HL-60/S4 (cell line): Measurements from ENCODE around the gene FAT3.

Experiments
- in situ Hi-C: fragments of 300-500 bp; cut with MboI; formaldehyde crosslinking; loops from 2 replicates; pipeline ENCODE4 v1.14.3; 2022; ENCODE audit warnings: low sequenced_read_pairs

FAT3 gene

DNA sequence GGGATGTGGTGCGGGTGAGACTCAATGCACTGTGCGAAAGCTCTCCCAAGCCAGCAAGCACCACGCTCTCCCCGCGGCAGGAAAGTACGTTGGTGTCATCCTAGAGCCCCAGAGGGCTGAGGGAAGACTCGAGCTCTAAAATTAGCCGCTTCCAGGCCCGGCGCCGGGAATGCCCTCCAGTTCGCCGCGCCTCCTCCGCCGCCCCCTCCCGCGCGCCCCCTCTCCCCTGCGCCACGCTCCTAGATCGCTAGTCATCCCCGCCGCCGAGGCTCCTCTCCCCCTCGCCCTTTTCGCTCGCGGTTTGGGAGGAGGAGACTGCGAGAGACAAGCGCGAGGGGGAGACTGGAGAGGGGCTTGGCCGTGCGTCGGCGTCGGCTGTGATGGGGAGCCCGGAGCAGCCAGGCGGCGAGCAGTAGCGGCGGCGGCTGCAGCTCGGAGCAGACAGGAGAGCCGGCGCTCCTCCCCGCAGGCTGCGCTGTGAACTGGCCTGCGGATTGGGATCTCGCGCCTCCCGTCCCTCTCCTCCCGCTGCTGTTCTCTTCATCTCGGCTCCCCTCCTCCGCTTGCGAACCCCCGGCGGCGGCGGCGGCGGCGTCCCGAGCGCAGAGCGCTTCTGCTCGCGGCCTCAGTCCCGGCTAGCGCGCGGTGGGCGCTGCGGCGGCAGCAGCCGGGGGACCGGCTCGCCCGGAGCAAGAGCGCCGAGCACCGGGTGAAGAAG is at the start of gene FAT3:
Gene FAT3 (plus strand): TSS at position 412 of the 718 bp plus-strand sequence. CDS start 127,295 bp downstream, outside the sequence.
- in situ Hi-C loops: no loop called here

GRCh38 chr11:92179017-92179670 is 45.5 kb upstream of the FAT3 start:
- in situ Hi-C loops: no loop called here

- in situ Hi-C loops: no loop called here
Measured at GRCh38 chr11:92180226-92180625, 44.4 kb upstream of the FAT3 start.

- in situ Hi-C loops: no loop called here
Measured at GRCh38 chr11:92180664-92181251, 43.9 kb upstream of the FAT3 start.

GRCh38 chr11:92190535-92191206 is 33.9 kb upstream of the FAT3 start:
- in situ Hi-C loops: no loop called here

- in situ Hi-C loops: no loop called here
Measured at GRCh38 chr11:92192141-92192540, 32.5 kb upstream of the FAT3 start.

GRCh38 chr11:92198268-92198667 is 26.4 kb upstream of the FAT3 start:
- in situ Hi-C loops: no loop called here

DNA sequence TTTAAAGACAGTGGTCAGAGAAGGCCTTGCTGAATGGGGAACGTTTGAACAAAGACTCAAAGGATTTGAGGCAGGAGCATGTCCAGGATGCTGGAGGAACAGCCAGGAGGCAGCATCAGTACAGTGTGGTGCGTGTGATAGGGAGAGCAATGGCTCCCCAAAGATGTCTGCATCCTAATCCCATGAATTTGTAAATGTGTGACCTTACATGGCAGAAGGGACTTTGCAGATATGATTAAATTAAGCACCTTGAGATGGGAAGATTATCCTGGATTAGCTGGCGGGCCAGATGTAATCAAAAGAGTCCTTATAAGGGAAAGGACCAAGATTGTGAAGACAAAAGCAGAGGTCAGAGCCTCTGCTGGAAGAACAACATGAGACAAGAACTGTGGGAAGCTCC is 24.6 kb upstream of the FAT3 start:
- in situ Hi-C loops: no loop called here

GRCh38 chr11:92204731-92205130 is 19.9 kb upstream of the FAT3 start:
- in situ Hi-C loops: no loop called here

- in situ Hi-C loops: no loop called here
Measured at GRCh38 chr11:92206441-92206840, 18.2 kb upstream of the FAT3 start.

- in situ Hi-C loops: no loop called here
Measured at GRCh38 chr11:92211576-92212167, 12.9 kb upstream of the FAT3 start.

DNA sequence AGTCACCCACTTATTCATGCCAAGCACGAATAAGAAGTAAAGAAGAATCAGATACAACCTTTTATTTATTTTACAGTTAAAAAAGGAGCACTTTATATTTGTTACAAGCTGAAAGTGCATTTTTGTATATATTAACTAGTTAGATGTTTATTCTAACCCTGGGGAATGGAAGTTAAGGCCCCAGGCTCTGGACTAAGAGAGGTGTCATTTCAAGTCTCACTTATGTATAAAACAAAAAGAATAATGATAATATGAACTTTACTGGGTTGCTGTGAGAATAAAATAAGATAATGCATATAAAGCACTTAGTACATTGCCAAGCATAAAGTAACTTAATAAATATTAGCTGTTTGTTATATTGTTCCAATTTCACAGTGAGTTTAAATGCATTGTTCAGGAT is 12.1 kb upstream of the FAT3 start:
- in situ Hi-C loops: no loop called here

- in situ Hi-C loops: no loop called here
Measured at GRCh38 chr11:92216789-92217188, 7.8 kb upstream of the FAT3 start.

GRCh38 chr11:92219476-92219875 is 5.1 kb upstream of the FAT3 start:
- in situ Hi-C loops: no loop called here

GRCh38 chr11:92222701-92223100 is 1.9 kb upstream of the FAT3 start:
- in situ Hi-C loops: no loop called here

GRCh38 chr11:92224054-92224406 is 588 bp upstream of the FAT3 start:
- in situ Hi-C loops: no loop called here

DNA sequence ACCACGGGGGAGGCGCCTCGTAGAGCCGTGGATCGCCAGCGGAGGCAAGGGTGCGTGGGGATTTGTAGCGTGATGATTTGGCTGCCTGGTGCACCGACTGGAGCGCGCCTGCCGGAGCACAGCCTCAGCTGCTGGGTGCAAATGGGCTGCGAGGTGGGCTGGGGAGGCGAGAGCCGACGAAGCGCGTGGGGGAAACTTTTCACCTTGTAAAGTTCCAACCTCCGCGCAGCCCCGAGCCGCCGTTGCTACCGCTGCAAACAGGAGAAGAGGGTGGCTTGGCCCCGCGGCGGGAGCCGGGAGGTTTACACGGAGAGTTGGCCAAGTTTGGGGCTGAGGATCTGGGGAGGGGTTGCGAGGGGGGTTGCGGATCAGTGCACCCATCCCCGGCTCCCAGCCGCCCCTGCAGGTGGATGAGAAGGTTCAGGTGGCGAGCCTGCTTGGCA is 528 bp downstream of the FAT3 start:
- in situ Hi-C loops: no loop called here

GRCh38 chr11:92225568-92226330 is 1.1 kb downstream of the FAT3 start:
- in situ Hi-C loops: no loop called here

DNA sequence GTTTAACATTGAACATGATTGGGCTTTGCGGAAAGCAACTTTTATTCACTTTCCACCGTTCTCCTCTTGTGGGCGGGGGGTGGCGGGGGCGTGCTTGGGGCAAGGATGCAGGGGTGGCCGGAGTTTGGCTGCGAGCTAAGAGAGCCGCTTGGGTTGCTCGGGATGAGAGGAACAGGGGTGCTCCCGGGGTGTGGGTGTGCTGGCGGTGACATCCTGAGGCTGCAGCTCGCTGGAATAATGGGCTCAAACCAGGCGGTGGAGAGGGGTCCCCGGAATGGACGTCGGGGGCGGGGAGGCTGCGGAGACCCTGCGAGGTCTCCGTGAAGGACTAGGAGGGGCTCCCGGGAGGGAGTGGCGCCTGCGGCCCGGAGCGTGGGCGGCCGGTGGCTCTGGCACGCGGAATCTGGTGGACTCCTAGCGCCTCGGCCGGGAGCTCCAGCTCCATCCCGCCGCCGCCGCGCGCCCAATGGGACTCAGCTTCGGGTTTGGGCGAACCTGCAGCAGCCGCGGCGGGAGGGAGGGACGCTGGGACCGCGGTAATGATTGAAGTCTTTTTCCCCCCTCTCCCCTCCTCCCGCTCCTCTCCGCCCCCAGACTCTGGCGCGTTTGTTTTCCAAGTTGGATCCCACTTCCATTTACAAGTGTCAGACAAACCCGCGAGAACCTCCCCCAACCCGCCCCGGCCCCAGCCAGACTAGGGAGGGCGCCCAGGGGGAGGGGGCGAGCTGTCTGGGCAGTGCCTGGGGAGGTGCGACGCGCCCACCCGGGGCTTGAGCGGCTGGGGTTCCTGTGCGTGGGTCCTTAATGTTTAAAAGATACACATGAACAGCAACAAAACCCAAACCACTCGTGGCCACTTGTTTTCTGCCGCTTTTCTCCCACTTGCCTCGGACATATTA is 2.0 kb downstream of the FAT3 start:
- in situ Hi-C loops: no loop called here
